GM18499 (cell line): ENCODE results near the gene MYBPHL.
"Not testable (repeated sequence)": the region's sequence is repeated elsewhere in the genome, so short reads cannot be mapped to it uniquely, and the experiment has no call there.

Experiments
- ATAC-seq: cut with Tn5 transposase; IDR thresholded peaks from one replicate; pipeline ENCODE4 v1.9.1; 2021; ENCODE audit warnings: moderate number of reproducible peaks; ENCODE audit not compliant: insufficient read depth, unreplicated experiment

MYBPHL gene

DNA sequence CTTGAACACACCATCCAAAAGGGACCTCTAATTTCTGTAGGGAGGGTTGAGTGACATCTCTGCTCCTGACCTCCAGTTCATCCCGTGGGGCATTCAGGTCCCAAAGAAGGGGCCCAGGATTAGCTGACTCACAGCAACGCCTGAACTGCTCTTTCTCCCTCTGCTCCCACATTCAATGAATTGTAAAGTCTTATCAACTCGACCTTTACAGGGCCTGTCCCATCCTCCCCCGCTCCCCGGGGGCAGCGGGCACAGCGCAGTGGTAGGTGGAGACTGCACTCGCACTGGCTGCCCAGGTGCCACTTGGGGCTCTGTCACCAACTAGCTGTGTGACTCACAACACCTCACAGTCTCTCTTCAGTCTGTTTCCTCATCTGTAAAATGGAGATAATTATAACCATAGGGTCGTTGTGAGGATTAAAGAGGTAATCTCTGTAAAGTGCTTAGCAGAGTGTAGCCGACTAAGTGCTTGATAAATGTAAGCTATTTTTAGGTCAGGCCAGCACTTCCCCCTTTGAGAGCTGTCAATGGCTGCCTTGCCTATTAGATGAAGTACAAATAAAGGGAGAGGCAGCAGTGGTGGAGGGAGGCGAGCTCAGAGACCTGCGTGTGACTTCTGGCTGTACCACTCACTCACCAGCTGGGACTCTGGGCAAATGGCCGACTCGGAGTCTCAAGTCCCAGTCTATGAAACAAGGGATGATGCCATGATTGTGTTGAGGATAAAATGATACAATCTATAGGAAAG lies 637 bp upstream of the MYBPHL start:
- ATAC-seq, result no peak

- ATAC-seq, result not testable (repeated sequence)
These were observed 820 bp downstream of the MYBPHL start for GRCh38 chr1:109305991-109306390.

DNA sequence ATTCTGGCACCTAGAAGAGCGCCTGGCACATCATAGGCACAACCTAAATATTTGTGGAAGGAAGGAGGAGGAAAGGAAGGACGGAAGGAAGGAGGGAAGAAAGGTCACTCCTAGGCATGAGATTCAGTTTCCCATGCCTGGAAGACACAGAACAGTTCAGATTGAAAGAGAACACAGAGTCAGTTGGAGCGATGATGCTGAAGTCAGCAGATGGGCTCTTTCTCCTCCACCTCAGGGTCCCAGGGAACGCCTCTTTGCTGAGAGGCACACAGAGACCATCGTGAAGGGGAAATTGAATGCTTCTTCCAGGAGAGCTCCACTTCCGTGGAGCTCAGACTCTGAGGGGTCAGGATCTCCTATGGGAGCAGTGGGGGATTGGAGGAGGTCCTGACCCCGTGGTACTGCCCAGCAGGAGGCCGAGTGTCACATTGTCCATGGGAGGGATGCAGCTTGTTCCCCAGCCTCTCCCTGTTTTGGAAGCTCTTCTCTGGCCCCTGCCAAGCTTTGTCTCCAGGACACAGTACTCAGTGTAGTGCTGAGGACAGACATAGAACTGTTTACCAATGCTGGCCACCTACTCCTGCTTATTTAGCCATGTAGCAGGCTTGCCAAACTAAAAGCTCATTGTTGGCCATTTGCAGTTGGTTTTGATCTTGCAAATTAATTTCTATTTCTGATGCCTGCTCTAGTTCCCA lies 2.4 kb downstream of the MYBPHL start:
- no peak for ATAC-seq

GRCh38 chr1:109301874-109302273 lies 4.9 kb downstream of the MYBPHL start:
- no peak for ATAC-seq

- no peak for ATAC-seq
These were observed 6.1 kb downstream of the MYBPHL start for GRCh38 chr1:109300650-109301151.

- no peak for ATAC-seq
These were observed 7.1 kb downstream of the MYBPHL start for GRCh38 chr1:109299558-109300343.

- ATAC-seq, result no peak
These were observed 7.9 kb downstream of the MYBPHL start for GRCh38 chr1:109298666-109299557.

DNA sequence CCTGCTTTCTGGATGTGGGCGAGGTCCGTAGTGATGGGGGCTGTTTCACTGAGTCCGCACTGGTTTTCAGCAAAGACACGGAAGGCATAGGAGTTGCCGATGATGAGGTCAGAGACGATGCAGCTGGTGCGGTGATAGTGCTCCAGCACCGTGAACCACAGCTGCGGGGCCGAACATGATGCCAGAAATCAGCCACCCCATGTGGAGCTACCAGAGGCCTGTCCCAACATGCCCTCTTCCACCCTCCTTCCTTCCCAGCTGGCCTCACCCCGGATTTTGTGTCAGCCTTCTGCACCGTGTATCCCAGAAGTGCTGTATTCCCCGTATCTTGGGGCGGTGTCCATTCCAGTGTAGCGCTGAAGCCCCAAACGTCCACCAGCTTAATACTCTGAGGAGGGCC lies 10.0 kb downstream of the MYBPHL start:
- no peak for ATAC-seq

- ATAC-seq, result no peak
These were observed 10.9 kb downstream of the MYBPHL start for GRCh38 chr1:109295712-109296415.

- ATAC-seq, result no peak
These were observed 12.3 kb downstream of the MYBPHL start for GRCh38 chr1:109294481-109294880.

DNA sequence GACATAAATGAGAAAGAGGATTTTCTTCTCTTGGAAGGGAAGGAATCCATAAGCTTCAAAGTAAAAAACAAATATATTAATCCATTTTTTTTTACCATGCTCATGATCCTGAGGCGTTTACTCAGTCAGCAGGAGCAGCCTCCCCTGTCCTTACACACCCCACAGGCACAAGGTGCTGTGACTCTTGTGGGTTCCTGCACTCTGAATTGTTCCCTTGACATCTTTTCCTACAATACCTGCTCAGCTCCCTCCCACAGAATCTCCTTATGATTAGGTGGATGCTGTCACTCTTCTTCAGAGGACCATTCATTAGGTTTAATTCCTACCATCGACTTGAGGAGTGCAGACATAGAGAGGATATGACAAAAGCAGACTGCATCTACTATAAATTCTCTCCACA lies 13.8 kb downstream of the MYBPHL start:
- ATAC-seq, result no peak

DNA sequence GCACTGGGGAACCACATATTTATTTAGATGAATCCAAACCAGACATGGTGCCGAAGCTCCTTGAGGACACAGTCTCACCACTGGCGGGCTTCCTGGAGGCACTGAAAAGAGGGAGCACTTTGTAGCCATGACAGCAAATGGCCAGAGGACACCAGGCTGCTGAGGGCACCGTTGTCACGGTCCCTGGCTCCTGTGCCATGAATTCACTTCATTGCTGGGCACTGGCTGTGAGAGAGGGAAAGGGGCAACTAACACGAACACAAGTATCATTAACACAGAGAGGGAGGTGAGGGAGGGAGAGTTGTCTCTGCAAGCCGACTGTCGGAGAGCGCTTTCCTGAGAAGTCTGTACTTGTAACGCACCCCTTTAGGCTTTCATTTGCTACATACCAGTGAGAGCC lies 14.4 kb downstream of the MYBPHL start:
- ATAC-seq, result no peak

GRCh38 chr1:109290998-109291397 lies 15.8 kb downstream of the MYBPHL start:
- no peak for ATAC-seq

DNA sequence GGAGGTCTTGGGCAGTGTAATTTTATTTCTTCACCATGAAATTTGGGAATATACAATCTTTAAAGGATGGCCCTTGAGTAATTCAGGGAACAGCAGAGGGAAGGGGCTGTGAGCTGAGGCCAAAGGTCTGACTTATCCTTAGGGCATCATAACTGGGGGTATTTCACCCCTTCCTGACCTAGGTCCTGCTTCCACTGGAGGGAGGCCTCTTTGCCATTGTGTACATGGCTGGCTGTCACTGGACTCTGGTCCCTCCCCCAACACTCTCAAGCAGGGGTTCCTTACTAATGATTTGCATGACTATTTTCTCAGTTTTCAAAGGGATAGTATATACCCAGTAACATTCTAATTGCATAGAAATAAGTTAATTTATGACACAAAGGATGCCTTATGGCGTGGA lies 16.7 kb downstream of the MYBPHL start:
- no peak for ATAC-seq

GRCh38 chr1:109286762-109287161 lies 20.0 kb downstream of the MYBPHL start:
- not testable (repeated sequence) for ATAC-seq

DNA sequence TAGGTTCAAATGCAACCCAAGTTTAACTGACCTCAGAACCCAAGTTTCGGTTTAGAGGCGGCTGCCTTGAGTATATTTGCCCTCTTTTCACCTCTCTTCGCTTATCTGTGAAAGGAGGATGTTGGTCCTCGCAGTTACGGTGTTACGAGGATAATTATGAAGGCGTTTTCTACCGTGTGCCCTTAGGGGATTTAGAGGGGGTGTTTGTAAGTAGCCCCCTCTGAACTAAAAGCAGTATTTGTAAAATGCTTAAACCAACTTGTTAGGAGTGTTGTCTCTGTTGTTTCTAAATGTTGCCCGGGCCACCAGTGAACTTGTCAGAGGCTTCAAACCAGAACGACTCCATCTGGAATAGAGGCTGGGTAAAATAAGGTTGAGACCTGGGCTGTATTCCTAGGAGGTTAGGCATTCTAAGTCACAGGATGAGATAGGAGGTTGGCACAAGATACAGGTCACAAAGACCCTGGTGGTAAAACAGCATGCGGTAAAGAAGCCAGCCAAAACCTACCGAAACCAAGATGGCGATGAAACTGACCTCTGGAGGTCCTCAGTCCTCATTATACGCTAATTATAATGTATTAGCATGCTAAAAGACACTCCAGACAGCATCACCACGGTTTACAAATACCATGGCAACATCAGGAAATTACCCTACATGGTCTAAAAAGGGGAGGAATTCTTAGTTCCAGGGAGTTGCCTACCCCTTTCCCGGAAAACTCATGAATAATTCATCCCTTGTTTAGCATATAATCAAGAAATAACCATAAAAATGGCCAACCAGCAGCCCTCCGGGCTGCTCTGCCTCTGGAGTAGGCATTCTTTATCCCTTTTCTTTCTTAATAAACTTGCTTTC lies 22.8 kb downstream of the MYBPHL start:
- no peak for ATAC-seq

GRCh38 chr1:109282952-109283747 lies 23.7 kb downstream of the MYBPHL start, which contains the start of gene PSRC1:
PSRC1 (minus strand) TSS chr1:109283145.
- peak; percentile 74 for ATAC-seq
